Keratinocyte (primary cell): Measurements from ENCODE around the gene ANKS6. TPM values are rescaled to one million over a fixed set of nuclear protein-coding genes. Genes with fewer than 3 reads are reported as not detected.
A peak's percentile ranks its signal among the peaks of the same experiment; 100 is the strongest.

ENCODE experiments used
- DNase-seq: peaks from one replicate; pipeline ENCODE4 v3.0.0-alpha.2; 2011; ENCODE audit warnings: low read depth, missing footprints, low spot score
- FAIRE-seq: peaks from 2 replicates; lab custom pipeline; 2011; peaks lifted over from hg19 to GRCh38; lab: Jason Lieb, UNC
- H2AFZ ChIP-seq: 2 replicates; pipeline ENCODE4 v1.6.0; 2012; ENCODE audit warnings: low read length, control low read depth, inconsistent platforms; ENCODE audit not compliant: control insufficient read depth
- H3K27ac ChIP-seq: 2 replicates; pipeline ENCODE4 v1.5.1; 2011; ENCODE audit warnings: low read length; ENCODE audit not compliant: control insufficient read depth, insufficient read depth
- H3K27me3 ChIP-seq: 3 replicates; pipeline ENCODE4 v1.6.0; 2011; ENCODE audit warnings: low read length; ENCODE audit not compliant: control insufficient read depth, insufficient read depth; ENCODE audit errors: extremely low read depth
- H3K36me3 ChIP-seq, 2 experiments: 2 replicates in 1 of 2; 3 replicates in 1 of 2; pipeline ENCODE4 v1.5.1; 2011; ENCODE audit warnings: low read length in 2 of 2, mild to moderate bottlenecking in 1 of 2; ENCODE audit not compliant: control insufficient read depth in 2 of 2, insufficient read depth in 2 of 2; ENCODE audit errors: extremely low read depth in 1 of 2
- H3K4me1 ChIP-seq: 3 replicates; pipeline ENCODE4 v1.5.1; 2011; ENCODE audit warnings: low read length; ENCODE audit not compliant: control insufficient read depth, insufficient read depth; ENCODE audit errors: extremely low read depth
- H3K4me2 ChIP-seq: 3 replicates; pipeline ENCODE4 v1.6.0; 2011; ENCODE audit warnings: low read depth, low read length; ENCODE audit not compliant: control insufficient read depth, insufficient read depth; ENCODE audit errors: extremely low read depth
- H3K4me3 ChIP-seq, 3 experiments: fragments of 200-600 bp in 1 of 3; sonication (generic) in 1 of 3; 2 replicates in 2 of 3; 3 replicates in 1 of 3; pipeline ENCODE4 v1.5.1; 2011 to 2016; ENCODE audit warnings: low read length in 3 of 3, mild to moderate bottlenecking in 3 of 3, control low read depth in 2 of 3, inconsistent platforms in 1 of 3, low read depth in 1 of 3, mixed read lengths in 1 of 3, mixed run types in 1 of 3, moderate library complexity in 1 of 3; ENCODE audit not compliant: control insufficient read depth in 2 of 3, insufficient read depth in 2 of 3; ENCODE audit errors: extremely low read depth in 1 of 3
- H3K79me2 ChIP-seq: 2 replicates; pipeline ENCODE4 v1.6.0; 2012; ENCODE audit warnings: low read length; ENCODE audit not compliant: control insufficient read depth, insufficient read depth
- H3K9ac ChIP-seq: 3 replicates; pipeline ENCODE4 v1.6.0; 2011; ENCODE audit warnings: low read length; ENCODE audit not compliant: control insufficient read depth, insufficient read depth; ENCODE audit errors: extremely low read depth
- H3K9me1 ChIP-seq: 3 replicates; pipeline ENCODE4 v1.6.0; 2011; ENCODE audit warnings: low read length; ENCODE audit not compliant: control insufficient read depth, insufficient read depth; ENCODE audit errors: extremely low read depth
- H3K9me3 ChIP-seq: 2 replicates; pipeline ENCODE4 v1.5.1; 2012; ENCODE audit warnings: low read depth, low read length; ENCODE audit not compliant: control insufficient read depth
- H4K20me1 ChIP-seq: 3 replicates; pipeline ENCODE4 v1.6.0; 2011; ENCODE audit warnings: low read length; ENCODE audit not compliant: control insufficient read depth, insufficient read depth; ENCODE audit errors: extremely low read depth
- CTCF ChIP-seq, 3 experiments: IDR thresholded peaks in 1 of 3; conservative IDR thresholded peaks in 1 of 3; optimal IDR thresholded peaks in 1 of 3; 2 replicates in 2 of 3; 3 replicates in 1 of 3; pipeline versions ENCODE3 to v1.5.1; 2011; ENCODE audit warnings: low read length in 3 of 3, mild to moderate bottlenecking in 3 of 3, moderate library complexity in 2 of 3, control low read depth in 1 of 3, inconsistent platforms in 1 of 3; ENCODE audit not compliant: insufficient read depth in 2 of 3; ENCODE audit errors: extremely low read depth in 1 of 3
- EZH2 ChIP-seq: IDR thresholded peaks from one replicate; pipeline ENCODE4 v1.6.1; 2012; ENCODE audit warnings: inconsistent platforms, mild to moderate bottlenecking, low read length, moderate library complexity
- dilution Hi-C: fragments of 300-500 bp; cut with MboI; formaldehyde crosslinking; loops from one replicate; pipeline ENCODE4 v1.7.0; 2020; ENCODE audit warnings: low sequenced_read_pairs; ENCODE audit not compliant: extremely low pct_ligation_motif_present
- polyA plus RNA-seq, 5 experiments: library from polyadenylated mRNA; depleted of rRNA in 3 of 5; stranded (reverse) in 3 of 5; stranded (forward) in 1 of 5; unstranded in 1 of 5; fragments of >200 nt; gene quantifications; 1 replicate in 1 of 5; 2 replicates in 3 of 5; 3 replicates in 1 of 5; pipeline versions ENCODE4 v1.2.1 to v1.2.3, GENCODE V29; 2011 to 2012; ENCODE audit warnings: missing spikeins in 2 of 5, low read depth in 1 of 5, low replicate concordance in 1 of 5

Gene ANKS6
- polyA plus RNA-seq, 1 donor (not counting 4 experiments of a cell fraction or from before 2014, with no cell fraction given), result 13.5 TPM

GRCh38 chr9:98774746-98775145, 21.6 kb downstream of the ANKS6 start:
- Histone ChIP-seq H3K27ac (no peak overlapping the region), H3K4me3 (no peak overlapping the region), H3K9me3 (no peaks in the 10 kb centered on the region), H4K20me1 (no peaks in the 10 kb centered on the region), H3K9me1 (no peaks in the 10 kb centered on the region), H3K36me3 (peaks cover 16% of the 10 kb centered on the region in 2 experiments), H3K27me3 (no peaks in the 10 kb centered on the region), H3K4me2 (no peak overlapping the region), H3K4me1 (no peaks in the 10 kb centered on the region), H2AFZ (no peak overlapping the region), H3K79me2 (no peaks in the 10 kb centered on the region), H3K9ac (no peak overlapping the region)
- FAIRE-seq, result no peak
- DNase-seq, result no peak
- dilution Hi-C loops, result no loop called here
- TF ChIP-seq CTCF (optimal IDR thresholded peaks at IDR 0.05 in 1 of 3, IDR thresholded peaks at IDR 0.05 in 1 of 3, conservative IDR thresholded peaks at IDR 0.05 in 1 of 3; ENCODE audit: extremely low read depth in 1 of 3, insufficient read depth in 2 of 3, low read length in 3 of 3) (peak; percentile 72 to 85 (median 74)), EZH2 (no peak)

GRCh38 chr9:98773721-98774120, 22.6 kb downstream of the ANKS6 start:
- Histone ChIP-seq H3K79me2 (no peaks in the 10 kb centered on the region), H3K4me2 (no peak overlapping the region), H3K9me1 (no peaks in the 10 kb centered on the region), H3K36me3 (peaks cover 16% of the 10 kb centered on the region in 2 experiments), H2AFZ (no peak overlapping the region), H3K4me3 (no peak overlapping the region), H3K9ac (no peak overlapping the region), H3K27me3 (no peaks in the 10 kb centered on the region), H4K20me1 (no peaks in the 10 kb centered on the region), H3K9me3 (no peaks in the 10 kb centered on the region), H3K27ac (no peak overlapping the region), H3K4me1 (no peaks in the 10 kb centered on the region)
- dilution Hi-C loops, result no loop called here
- TF ChIP-seq EZH2 (no peak), CTCF (optimal IDR thresholded peaks at IDR 0.05 in 1 of 3, IDR thresholded peaks at IDR 0.05 in 1 of 3, conservative IDR thresholded peaks at IDR 0.05 in 1 of 3; ENCODE audit: extremely low read depth in 1 of 3, insufficient read depth in 2 of 3, low read length in 3 of 3) (no peak)
- DNase-seq (no peak), FAIRE-seq (no peak)
